Skeletal muscle satellite cell (primary cell): ENCODE results near the gene TNNI3K.

Experiments used
- H3K27me3 ChIP-seq: 2 replicates; pipeline ENCODE4 v1.7.0; 2013; ENCODE audit warnings: low read length; ENCODE audit not compliant: control insufficient read depth, insufficient read depth
- H3K36me3 ChIP-seq: 2 replicates; pipeline ENCODE4 v1.7.0; 2013; ENCODE audit warnings: mild to moderate bottlenecking, control low read depth, low read length; ENCODE audit not compliant: insufficient read depth
- H3K4me1 ChIP-seq: 2 replicates; pipeline ENCODE4 v1.7.0; 2013; ENCODE audit warnings: low read length; ENCODE audit not compliant: control insufficient read depth, insufficient read depth
- H3K4me2 ChIP-seq: 2 replicates; pipeline ENCODE4 v1.7.0; 2013; ENCODE audit warnings: mild to moderate bottlenecking, low read length
- H3K4me3 ChIP-seq: 2 replicates; pipeline ENCODE4 v1.7.0; 2013; ENCODE audit warnings: low read length
- H3K9ac ChIP-seq: 2 replicates; pipeline ENCODE4 v1.7.0; 2013; ENCODE audit warnings: mild to moderate bottlenecking, low read depth, low read length, moderate library complexity
- H3K9me3 ChIP-seq: replicated peaks from 2 replicates; pipeline ENCODE4 v1.7.0; 2013; ENCODE audit warnings: mild to moderate bottlenecking, control low read depth, low read length

TNNI3K gene

DNA sequence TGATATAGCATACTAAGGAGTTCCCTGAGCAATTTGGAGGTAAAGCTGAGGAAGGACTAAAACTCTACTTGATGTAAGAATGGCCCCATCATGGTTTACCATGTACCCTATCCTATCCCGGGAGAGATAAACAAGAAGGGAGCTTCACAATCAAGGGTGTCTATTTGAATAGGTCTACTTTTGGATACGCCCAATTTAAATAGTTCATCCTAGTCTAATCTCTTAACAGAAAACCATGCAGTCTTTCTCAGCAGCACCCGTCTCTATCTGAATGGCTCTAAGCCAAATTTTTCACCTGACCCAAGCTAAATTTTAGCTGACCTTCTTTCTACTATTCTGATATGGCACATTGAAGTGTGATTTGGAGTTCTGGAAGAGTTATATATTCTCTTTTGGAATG lies 122.0 kb downstream of the TNNI3K start:
- Histone ChIP-seq H3K9me3 (no peaks in the 10 kb centered on the region), H3K36me3 (no peaks in the 10 kb centered on the region), H3K4me2 (no peak overlapping the region), H3K27me3 (no peaks in the 10 kb centered on the region), H3K9ac (no peak overlapping the region), H3K4me3 (no peak overlapping the region), H3K4me1 (peaks cover 8% of the 10 kb centered on the region)

GRCh38 chr1:74357756-74358155 lies 122.6 kb downstream of the TNNI3K start:
- Histone ChIP-seq H3K36me3 (no peaks in the 10 kb centered on the region), H3K9ac (no peak overlapping the region), H3K4me1 (peaks cover 8% of the 10 kb centered on the region), H3K4me2 (no peak overlapping the region), H3K9me3 (no peaks in the 10 kb centered on the region), H3K4me3 (no peak overlapping the region), H3K27me3 (no peaks in the 10 kb centered on the region)

DNA sequence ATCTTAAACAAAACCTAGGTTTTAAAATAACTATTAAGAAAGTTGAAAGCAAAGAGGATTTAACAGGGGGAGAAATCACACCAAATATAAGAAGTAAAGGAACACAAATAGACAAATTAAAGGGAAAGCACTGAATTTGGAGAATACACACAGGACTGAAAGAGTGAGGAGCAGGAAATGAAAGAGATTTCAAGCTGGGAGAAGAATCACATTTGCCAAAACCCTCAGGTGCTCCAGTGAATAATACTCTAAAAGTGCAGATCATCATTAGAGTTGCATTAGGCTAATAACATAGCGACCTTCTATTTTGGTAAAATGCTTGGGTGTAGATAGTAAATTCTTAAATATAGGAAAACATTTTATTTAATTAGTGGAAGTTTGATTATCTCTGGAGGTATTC lies 127.5 kb downstream of the TNNI3K start:
- Histone ChIP-seq H3K9ac (no peak overlapping the region), H3K4me2 (no peak overlapping the region), H3K4me1 (no peaks in the 10 kb centered on the region), H3K36me3 (no peaks in the 10 kb centered on the region), H3K27me3 (no peaks in the 10 kb centered on the region), H3K9me3 (no peaks in the 10 kb centered on the region), H3K4me3 (no peak overlapping the region)

DNA sequence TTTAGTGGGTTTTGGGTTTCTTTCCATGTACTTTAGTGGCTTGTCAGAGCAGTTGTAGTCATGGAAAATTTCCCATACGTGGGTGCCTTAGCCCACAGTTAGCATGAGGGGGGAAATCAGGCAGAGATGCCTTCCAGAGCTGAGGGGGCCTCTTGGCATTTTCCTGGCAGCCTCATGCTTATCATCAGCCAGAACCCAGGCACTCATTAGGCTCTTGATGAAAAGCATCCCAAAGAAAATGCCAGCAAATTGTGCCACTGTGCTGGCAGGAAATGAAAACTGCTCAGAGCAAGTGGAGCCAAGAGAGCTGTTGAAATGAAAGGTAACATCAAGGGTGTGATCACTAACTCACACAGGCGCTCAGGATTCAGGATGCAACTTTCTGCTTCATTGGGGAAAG lies 128.0 kb downstream of the TNNI3K start:
- no peak overlapping the region for H3K9ac ChIP-seq
- no peaks in the 10 kb centered on the region for H3K4me1 ChIP-seq
- no peaks in the 10 kb centered on the region for H3K36me3 ChIP-seq
- no peak overlapping the region for H3K4me3 ChIP-seq
- no peaks in the 10 kb centered on the region for H3K27me3 ChIP-seq
- H3K4me2 ChIP-seq = no peak overlapping the region
- no peaks in the 10 kb centered on the region for H3K9me3 ChIP-seq

DNA sequence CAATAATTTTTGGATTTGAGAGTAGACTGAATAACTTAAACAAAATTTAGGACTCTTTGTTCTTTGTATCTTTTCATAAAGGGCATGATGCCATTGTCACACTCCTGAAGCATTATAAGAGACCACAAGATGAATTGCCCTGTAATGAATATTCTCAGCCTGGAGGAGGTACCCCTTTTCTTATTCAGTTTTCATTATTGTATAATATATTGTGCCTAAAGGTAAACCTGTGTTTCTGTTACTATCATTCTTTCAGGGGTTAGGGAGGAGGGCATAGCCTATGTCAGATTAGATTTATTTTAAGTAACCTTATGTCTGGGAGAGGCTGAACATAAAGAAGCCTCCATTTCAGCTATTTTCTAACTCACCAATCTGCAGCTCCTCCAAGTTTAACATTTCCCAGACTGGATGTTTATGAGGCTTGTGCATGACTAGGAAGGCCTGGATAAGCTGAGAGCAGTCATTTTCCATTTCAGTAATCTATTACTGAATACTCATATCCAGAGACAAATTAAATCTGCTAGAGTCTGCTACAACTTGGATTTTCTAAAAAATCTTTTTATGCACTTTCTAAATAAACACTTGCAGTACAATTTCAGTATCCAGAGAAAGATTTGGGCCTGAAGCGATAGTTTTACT lies 132.1 kb downstream of the TNNI3K start:
- Histone ChIP-seq H3K4me2 (no peak overlapping the region), H3K9ac (no peak overlapping the region), H3K27me3 (no peaks in the 10 kb centered on the region), H3K4me3 (no peak overlapping the region), H3K9me3 (no peaks in the 10 kb centered on the region), H3K4me1 (peaks cover 3% of the 10 kb centered on the region), H3K36me3 (no peaks in the 10 kb centered on the region)

DNA sequence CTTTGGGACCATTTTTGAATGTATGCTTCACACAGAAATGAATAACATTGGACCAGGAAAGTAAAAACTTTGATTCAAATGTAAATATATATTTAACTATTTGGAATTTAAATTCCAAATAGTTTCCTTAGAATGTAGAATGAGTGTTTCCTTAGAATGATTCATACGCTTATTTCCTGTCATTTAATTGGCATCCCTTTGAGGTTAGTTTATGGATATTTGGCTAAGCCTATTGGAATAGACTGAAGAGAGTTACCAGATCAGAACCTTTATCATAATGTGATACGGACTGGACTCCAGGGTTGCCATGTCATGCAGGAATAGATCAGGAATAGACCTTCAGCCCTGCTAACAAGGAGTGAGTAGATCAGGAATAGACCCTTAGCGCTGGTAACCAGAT lies 133.1 kb downstream of the TNNI3K start:
- Histone ChIP-seq H3K36me3 (no peaks in the 10 kb centered on the region), H3K4me3 (no peak overlapping the region), H3K9me3 (no peaks in the 10 kb centered on the region), H3K4me2 (peak overlapping the region; percentile 19), H3K4me1 (peaks cover 3% of the 10 kb centered on the region), H3K9ac (no peak overlapping the region), H3K27me3 (no peaks in the 10 kb centered on the region)

- Histone ChIP-seq H3K9me3 (no peaks in the 10 kb centered on the region), H3K9ac (no peak overlapping the region), H3K4me2 (no peak overlapping the region), H3K4me3 (no peak overlapping the region), H3K4me1 (no peaks in the 10 kb centered on the region), H3K27me3 (no peaks in the 10 kb centered on the region), H3K36me3 (no peaks in the 10 kb centered on the region)
Observed at GRCh38 chr1:74375376-74375775, 140.2 kb downstream of the TNNI3K start.

GRCh38 chr1:74380252-74380651 lies 145.1 kb downstream of the TNNI3K start:
- Histone ChIP-seq H3K4me1 (no peaks in the 10 kb centered on the region), H3K9me3 (no peaks in the 10 kb centered on the region), H3K4me3 (no peak overlapping the region), H3K36me3 (no peaks in the 10 kb centered on the region), H3K4me2 (no peak overlapping the region), H3K27me3 (no peaks in the 10 kb centered on the region), H3K9ac (no peak overlapping the region)

DNA sequence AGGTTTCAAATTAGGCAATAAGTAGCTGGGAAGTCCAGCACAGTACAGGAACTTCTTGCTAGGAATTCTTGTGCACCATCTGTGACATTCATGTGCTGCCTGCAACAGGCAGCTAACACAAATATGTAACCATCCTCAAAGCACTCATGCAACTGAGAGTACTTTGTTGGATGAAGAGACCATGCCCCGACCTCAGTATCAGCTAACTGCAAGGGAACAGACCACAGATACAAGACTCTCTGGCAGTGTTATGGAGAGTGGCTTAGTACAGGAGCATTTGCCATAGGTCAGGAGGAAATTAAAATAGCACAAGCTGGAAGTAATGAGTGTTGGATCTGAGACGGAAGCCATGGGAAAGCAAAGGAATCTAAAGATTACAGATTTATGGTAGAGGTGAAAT lies 153.7 kb downstream of the TNNI3K start:
- H3K36me3 ChIP-seq = no peaks in the 10 kb centered on the region
- no peaks in the 10 kb centered on the region for H3K9me3 ChIP-seq
- no peak overlapping the region for H3K4me2 ChIP-seq
- H3K4me1 ChIP-seq = no peaks in the 10 kb centered on the region
- H3K9ac ChIP-seq = no peak overlapping the region
- no peak overlapping the region for H3K4me3 ChIP-seq
- no peaks in the 10 kb centered on the region for H3K27me3 ChIP-seq

DNA sequence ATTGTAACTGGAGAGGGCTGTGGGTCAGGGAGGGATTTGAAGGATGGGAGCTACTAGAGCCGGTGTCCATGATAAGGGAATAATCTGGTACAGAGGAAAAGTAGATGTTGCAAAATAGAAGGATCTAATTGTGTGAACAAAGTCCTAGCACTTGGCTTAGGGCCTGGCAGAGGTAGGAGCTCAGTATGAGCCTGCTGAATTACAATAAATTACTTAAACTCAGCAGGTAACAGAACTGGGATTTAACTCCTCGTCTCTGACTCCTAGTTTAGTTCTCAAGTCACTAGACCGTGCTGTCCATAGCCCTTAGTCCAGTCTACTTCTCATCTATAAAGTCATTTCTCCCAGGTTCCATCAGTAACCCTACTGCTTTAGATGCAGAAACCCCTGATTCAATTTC lies 157.0 kb downstream of the TNNI3K start:
- Histone ChIP-seq H3K4me3 (no peak overlapping the region), H3K9ac (no peak overlapping the region), H3K4me2 (no peak overlapping the region), H3K9me3 (no peaks in the 10 kb centered on the region), H3K27me3 (no peaks in the 10 kb centered on the region), H3K4me1 (no peaks in the 10 kb centered on the region), H3K36me3 (no peaks in the 10 kb centered on the region)

- H3K4me1 ChIP-seq = no peaks in the 10 kb centered on the region
- no peak overlapping the region for H3K9ac ChIP-seq
- H3K4me2 ChIP-seq = no peak overlapping the region
- no peaks in the 10 kb centered on the region for H3K36me3 ChIP-seq
- no peak overlapping the region for H3K4me3 ChIP-seq
- H3K27me3 ChIP-seq = no peaks in the 10 kb centered on the region
- no peaks in the 10 kb centered on the region for H3K9me3 ChIP-seq
Observed at GRCh38 chr1:74392840-74393239, 157.7 kb downstream of the TNNI3K start.

GRCh38 chr1:74395571-74395970 lies 160.4 kb downstream of the TNNI3K start:
- H3K9me3 ChIP-seq = no peaks in the 10 kb centered on the region
- H3K36me3 ChIP-seq = no peaks in the 10 kb centered on the region
- no peak overlapping the region for H3K4me2 ChIP-seq
- no peaks in the 10 kb centered on the region for H3K4me1 ChIP-seq
- H3K4me3 ChIP-seq = no peak overlapping the region
- H3K9ac ChIP-seq = no peak overlapping the region
- H3K27me3 ChIP-seq = no peaks in the 10 kb centered on the region
